GM19324 (cell line): ENCODE results near the gene UST.
"Not testable (repeated sequence)": the region's sequence is repeated elsewhere in the genome, so short reads cannot be mapped to it uniquely, and the experiment has no call there.

ENCODE experiments used
- ATAC-seq: cut with Tn5 transposase; IDR thresholded peaks from one replicate; pipeline ENCODE4 v1.9.1; 2021; ENCODE audit warnings: mild to moderate bottlenecking, moderate library complexity; ENCODE audit not compliant: unreplicated experiment, low FRiP score

Gene UST

DNA sequence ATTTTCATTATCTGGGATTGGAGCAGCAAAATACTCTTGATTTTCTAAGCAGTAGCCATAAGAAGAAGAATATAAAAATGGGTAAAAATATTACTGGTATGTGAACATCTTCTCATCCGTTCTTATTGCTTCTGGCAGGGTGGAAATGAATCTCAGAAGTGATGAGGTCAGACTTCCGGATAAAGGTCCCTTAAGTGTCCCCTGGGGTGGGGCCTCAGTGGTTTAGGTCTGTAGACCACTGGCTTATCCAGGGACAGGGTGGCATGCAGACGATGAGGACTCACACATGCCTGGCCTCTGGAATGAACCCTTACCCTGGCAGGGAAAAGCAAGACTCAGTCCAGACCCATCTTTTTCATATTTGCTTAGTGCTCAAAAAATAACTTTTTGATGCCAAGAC lies 143.3 kb downstream of the UST start:
- no peak for ATAC-seq

DNA sequence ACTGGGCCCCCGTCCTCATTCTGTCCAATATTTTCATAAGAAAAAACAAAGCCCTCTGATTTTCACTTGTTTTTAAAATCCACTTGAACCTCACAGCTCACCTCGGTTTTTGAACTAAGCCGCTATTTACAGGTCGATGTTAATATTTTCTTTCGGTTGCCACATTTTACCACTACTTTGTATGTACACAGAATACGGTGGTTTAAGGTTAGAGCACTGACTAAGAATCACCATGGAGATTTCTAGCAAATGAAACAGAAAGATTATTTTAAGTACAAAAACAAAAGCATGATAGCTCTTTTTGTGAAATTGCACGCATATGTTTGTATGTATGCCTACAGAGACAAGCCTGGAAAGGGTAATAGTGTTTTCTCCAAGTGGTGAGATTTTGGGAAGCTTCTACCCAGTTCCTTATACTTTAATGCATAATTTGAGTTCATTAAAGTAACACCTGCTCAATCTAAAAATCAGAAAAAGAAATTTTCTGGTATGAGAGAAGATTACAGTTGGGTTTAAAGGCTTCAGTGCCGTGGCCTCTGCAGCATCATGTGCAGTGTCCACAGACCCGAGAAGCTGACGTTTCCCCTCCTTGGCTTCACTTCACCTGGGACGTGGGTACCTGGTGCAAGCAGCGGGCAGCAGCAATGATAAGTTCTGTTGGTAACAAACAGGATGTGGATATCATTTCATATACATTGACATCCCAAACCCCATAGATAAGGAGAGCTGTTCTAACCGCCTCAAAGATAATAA lies 144.0 kb downstream of the UST start:
- ATAC-seq = no peak

DNA sequence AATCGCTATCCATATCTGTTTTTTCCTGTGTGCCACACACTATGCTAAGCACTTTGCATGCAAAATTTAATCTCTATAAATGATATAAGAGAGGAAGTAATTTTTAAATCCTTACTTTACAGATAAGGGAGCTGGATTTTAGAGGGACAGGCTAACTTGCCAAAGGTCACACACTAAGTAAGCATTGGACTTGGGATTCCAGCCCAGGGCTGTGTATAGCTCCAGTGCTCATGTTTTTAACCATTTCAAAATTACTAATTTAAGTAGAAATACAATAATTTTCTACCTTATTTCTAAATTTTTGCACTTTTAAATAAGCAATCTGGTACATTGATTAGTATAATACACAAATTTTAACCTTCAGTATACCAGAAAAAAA lies 144.6 kb downstream of the UST start:
- ATAC-seq = no peak

DNA sequence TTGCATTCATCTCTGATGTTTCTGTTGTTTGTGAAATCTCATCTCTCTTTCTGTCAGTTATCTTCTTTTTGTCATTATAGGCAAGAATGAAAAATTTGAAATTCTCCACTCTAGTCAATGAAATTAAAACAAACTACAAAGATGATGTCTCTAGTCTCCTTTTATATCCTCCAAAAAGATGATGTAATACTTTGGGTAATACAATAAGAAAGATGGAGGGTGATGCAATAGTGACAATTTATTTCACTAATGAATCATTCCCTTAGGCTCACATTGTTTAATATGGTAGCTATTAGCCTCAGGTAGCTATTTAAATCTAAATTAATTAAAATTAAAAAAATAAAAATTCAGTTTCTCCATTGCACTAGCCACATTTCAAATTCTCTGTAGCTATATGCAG lies 145.4 kb downstream of the UST start:
- ATAC-seq = no peak

DNA sequence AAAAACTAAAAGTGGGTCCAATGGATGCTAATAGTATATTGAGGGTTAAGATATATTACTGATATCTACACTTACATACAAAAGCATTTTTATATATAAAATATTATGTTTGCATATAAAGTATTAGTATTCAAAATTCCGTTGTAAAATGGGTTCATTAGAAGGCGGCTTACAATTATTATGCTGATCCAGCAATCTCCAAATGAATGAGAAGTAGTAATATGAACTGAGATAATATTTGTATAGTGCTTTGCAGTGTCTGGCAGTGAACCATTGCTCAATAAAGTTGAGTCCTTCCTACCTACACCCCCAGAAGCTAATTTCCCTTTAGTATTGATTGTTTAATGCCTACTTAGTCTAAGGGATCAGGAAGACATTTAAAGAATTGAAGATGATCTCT lies 146.2 kb downstream of the UST start:
- ATAC-seq = no peak

DNA sequence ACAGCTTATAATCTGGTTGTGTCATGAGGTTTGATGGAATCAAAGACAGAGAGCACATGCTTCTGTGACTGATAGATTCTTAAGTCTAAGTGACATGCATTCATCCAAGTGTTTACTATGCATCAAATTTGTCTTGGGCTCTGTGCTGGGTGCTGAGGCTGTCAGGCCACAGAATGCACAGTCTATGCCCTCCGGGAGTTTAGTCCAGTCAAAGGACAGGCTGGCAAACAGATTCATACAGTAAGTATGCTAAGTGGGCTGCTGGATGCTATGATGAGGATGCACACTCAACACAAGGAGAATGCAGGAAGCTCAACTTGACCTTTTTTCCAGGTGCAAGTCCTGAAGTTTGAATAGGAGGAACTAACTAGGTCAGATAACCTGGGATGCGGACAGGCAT lies 146.7 kb downstream of the UST start:
- no peak for ATAC-seq

DNA sequence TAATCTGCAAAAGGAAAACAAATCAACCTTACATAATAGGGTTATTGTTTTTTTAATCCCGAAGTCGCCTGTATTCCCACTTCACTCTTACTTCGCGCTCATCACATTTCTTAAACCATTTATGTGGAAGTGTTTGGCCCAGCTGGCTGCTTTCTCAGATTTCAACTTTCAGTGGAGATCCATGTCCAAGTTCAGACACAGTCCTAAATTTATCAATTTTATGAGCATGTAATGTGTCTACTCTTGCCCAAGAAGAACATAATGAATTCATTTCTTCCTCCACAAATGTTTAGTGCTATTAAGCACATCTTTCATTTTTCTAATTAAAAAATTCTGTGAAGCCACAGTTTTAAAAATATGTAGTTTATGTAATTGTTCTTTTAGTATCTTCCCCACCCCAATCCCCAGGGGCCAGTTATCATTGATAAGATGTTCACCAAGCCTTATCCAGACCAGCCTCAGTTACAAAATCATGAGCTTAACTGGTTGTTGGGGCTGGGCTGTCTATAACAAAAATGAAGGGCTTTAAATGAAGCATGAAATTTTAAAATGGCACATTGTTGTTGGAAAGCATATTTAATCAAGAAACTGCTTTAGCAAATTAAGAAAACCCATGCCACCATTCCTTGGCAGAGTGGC lies 151.7 kb downstream of the UST start:
- no peak for ATAC-seq

DNA sequence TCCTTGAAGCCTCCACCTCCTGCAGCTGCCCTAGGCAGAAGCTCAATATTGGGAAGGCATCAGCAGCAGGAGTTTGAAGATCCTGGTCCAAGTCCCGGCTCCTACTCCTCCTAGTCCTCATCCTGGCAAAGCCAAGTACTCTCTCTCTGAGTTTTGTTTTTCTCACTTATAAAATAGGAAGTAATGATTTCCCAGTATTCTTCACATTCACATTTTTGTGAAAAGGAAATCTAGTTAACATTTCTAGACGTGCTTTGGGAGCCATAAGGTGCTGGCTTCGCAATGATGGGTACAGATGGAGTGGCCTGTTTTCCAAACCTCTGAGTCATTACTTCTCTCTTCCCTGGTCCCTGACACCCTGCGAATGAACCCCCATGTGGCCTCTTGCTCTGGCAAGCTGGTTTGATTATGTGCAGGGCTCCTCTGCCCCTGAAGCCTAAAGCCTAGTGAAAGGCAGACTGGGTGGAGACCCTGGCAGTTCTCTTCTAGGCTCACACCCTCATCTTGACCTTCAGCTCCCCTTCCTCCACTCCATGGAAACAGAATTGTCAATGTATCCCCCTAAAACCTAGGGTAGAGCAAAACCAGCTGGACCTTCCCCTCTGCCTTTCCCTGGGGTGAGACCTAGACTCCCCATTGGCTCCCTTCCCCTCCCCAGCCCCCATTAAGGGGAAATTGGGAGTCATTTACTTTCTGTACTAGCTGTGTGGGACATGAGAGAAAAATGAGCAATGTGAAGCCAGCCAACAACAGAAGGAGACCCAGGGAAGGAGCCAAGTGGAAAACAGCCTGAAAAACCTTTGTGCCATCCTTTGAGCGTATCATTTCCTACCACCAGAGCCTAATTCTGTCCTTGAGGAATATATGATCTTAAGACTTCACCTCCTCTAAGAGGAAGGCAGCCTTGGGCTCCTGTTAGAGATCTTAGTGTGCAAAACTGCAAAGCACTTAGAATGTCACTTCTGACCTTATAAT lies 158.4 kb downstream of the UST start:
- no peak for ATAC-seq

DNA sequence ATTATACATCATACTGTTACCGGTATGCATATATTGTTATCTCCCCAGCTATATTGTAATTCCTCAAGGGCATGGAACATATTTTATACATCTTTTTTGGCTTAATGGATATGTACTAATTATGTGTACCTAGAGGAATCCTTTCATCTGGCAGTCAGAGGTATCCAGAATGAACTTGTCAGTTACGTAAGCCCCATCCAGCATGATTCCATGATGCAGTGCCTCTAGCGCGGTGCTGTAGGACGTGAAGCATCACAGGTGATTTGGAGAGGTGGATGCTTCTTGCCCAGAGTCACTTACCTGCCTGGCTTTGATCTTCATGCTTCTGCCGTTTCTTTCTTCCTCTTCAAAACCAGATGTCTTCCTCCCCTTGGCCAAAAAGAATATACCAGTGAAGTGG lies 159.1 kb downstream of the UST start:
- ATAC-seq = no peak

DNA sequence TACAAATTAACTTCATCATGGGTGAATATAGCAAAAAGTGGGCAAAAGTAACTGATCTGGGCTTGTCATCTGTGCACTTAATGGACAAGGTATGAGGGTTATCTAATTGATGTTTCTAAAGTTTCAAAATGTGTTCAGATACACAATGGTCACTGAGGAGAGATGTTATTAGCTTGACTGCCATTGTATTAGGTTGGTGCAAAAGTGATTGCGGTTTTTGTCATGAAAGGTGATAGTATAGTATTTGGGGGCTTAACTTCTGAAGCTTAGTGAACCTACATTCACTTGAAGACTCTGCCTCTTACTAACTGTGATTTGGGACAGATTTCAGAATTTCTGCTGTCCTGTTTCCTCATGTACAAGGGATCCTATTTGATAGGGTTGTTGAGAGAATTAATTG lies 159.6 kb downstream of the UST start:
- no peak for ATAC-seq

DNA sequence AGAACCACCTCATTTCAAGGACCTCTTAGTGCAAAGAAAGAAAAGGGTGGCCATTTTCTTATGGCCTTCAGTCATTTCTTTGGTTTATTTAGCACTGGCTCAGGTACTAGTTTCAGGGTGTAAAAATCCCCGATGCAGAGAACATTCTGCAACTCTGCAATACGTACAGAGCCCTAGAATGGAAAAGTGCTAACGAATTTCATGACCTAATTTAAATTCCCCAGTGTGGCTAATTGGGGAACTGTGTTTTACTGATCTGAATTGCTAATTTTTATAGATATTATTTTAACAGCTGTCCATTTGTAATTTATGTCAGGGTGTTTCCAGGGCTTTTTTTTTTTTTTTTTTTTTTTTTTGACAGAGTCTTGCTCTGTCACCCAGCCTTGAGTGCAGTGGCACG lies 160.7 kb downstream of the UST start:
- ATAC-seq = no peak

DNA sequence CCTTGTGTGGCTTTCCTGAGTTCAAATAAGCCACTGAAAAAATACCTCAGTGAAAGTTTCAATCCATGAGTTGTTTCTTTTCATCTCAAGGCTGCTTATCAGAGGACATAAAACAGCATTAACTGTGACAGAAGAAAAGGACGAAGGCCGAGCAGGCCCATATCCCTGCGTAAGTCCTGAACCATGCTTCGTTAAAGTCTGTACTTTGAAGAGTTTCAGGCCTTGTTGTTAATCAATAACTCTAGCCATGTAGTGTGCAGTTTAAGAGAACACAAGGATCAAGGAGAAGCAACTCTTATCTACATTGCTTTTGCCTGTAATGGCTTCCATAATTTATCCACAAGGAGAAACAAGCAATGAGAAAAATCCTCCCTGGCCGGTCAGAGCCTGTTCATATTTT lies 165.4 kb downstream of the UST start:
- ATAC-seq = no peak

DNA sequence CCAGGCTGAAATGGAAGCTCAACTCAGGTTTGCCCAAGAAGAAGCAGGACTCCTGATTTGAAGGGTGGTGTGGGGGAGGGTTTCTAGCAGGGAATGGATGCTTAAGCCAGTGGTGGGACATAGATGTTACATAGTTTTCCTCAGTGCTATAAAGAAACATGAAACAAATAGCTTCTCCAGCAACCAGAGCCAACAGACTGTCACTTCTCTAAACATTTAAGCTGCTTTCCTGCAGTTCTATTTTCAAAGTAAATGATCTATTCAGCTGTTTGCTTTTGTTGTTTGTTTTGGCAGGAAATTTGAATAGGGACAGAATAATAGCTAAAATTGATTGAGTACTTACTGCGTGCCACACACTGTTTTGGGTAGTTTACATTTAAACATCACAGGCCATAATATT lies 169.0 kb downstream of the UST start:
- ATAC-seq = no peak

DNA sequence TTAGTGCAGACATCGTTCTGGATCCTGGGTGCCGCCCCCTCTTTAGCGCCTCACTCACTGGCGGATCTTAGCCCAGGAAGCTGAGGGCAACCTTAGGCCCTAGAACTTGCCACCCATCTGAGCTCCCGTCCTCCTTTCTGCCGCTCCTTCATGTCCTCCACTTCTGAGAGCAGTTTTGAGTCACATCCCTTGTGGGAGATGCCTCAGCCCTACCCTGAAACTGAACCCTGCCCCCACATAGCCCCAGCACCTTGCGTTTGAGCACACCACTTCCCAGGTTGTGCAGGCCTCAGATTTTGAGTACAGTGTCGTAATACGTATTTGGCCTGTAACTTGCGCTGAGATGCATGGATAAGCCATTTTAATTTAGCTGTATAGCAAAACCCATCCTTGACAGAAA lies 169.7 kb downstream of the UST start:
- not testable (repeated sequence) for ATAC-seq

DNA sequence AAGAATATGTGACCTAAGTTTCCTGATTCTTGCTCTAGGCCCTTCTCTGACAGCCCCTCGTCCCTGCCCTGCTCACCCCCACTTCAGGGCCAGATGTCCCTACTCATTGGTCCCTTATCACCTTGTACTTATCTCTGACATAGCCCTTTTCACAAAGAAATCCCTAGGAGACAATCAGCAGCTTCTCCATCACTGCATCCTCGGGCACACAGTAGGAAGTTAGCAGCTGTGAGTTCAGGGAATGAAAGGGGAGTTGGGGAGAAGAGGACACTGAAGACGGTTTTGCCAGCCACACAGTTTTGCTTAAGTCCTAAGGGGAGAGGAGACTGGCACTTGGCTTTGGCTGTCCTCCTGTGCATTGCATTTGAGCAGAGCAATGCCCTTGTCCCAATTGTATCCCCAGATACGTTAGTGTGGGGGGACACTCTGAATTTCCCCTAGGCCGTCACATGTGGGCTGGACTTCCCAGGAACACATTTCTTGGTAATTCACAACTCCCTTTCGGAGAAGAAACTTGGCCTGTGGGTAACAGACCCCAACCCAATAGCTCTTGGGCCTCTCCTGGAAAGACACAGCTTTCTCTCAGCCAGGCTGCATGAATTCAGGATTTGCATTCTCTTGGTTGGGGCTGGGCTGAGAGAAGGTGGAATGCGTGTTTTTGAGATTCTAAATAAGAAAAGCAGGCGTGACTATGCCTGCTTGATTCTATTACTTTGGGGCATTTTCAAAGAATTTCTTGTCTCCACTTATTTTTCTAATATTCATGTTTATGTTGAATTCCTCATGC lies 177.6 kb downstream of the UST start:
- no peak for ATAC-seq

DNA sequence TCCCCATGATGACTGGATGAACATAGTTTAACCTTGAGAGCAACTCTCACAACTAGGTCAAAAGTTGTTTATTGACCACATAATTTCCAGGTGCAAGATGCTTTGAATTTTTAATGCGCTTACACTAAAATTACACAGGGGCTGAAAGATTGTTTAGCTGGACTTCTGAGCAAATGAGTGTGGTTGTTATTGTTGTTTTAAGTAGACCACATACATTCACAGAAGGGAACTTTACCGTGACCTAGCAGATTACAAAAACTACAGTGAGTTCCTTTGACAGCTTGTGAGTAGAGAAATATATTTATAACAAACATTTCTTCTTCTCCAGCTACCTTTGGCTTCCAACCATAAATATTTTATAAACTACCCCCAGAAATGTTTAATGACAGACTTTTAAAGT lies 178.9 kb downstream of the UST start:
- ATAC-seq = no peak

DNA sequence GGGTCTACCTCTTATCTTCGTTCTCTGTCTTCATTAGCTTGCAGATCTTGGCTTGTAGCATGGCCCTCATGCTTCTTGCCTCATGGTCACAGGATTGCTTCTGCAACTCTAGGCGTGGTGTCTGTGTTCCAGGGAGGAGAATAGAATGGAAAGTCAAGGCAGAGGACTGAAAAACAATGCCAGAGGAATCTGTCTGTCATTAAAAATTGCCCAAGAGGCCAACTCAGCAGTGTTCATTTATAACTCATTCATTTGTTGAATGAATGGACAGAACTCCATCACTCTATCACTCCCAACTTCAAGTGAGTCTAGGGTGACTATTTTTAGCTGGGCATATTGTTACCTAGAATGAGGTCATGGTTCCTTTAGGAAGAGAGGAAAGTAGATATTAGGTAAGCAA lies 179.6 kb downstream of the UST start:
- ATAC-seq = no peak

DNA sequence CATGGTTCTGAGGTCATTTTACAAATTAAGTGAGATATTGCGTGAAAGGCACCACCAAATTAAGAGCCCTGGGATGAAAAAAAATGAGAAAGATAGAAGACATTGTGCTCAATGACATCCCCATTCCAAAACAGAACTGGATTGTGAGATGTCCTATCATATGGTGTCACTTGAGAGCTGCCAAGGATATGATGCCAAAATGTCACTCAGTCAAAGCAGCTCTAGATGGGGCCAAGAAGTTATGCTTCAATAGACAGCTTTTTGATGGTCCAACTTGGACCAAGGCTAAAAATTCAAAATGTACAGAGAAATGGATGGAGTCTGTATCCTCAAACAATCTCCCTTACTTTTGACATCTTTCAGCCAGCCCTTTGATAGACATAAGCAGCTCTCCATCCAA lies 180.8 kb downstream of the UST start:
- no peak for ATAC-seq

DNA sequence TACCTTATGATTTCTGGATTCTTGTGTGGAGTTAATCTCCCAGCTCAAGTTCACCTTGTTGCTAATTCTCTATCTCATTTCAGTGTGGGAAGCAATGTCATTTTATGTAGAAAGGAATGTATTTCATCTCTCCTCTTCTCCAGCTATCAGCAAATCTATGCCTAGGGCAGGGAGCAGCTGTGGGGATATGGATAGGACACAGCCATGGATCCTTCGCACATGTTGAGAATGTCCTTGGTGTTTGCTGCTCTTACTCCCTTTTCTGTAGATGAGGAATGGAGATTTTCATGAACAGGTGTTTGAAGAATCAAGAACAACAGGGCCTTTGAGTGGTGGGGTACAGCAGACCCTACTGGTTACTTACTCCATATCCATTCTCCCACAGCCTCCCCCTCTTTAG lies 182.0 kb downstream of the UST start:
- ATAC-seq = no peak

DNA sequence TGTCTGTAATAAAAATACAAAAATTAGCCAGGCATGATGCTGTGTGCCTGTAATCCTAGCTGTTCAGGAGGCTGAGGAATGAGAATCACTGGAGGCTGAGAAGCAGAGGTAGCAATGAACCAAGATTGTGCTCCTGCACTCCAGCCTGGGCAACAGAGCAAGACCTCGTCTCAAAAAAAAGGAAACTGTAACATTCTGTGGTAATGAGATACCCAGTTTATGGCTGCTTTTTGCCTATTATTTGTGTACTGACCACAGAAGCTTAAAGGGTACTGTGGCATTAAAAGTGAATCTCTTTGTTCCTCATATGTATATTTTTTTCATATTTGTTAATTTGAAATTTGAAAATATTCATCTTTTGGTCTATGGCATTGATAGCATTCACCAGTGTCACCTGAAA lies 185.4 kb downstream of the UST start:
- no peak for ATAC-seq

DNA sequence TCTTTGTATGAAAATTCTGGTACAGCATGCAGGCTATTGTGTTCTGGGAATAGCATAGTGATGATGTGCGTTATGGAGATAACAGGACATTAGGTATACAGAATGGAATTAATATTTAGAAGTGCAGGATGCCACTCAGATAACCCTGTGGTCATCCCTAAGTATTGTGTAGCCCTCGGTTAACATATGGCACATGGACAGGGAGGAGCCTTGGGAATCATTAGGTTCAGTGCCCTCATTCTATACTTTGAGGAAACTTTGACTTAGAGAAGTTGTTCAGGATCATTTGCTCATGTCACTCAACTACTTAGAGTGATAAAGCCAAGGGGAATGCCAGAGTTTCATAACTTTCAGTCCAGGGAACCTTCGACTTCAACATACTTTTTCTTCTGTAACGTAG lies 185.9 kb downstream of the UST start:
- ATAC-seq = no peak
